Upper lobe of left lung (tissue), 6 donors: ENCODE data around the gene KLHL28. TPM values are rescaled to one million over a fixed set of nuclear protein-coding genes. Genes with fewer than 3 reads are reported as not detected.

Experiments
- ATAC-seq, 2 donors: fragments of 200-7000 bp; cut with Tn5 transposase; one replicate each; pipeline ENCODE4 v1.9.1; 2022; ENCODE audit warnings: mild to moderate bottlenecking in 2 of 2, moderate library complexity in 2 of 2; ENCODE audit not compliant: low FRiP score in 2 of 2
- DNase-seq, 2 donors: peaks; one replicate each; pipeline ENCODE4 v3.0.0-alpha.2; 2019 to 2020
- H3K27ac ChIP-seq, 4 donors: fragments of 200-600 bp; sonication (generic); one replicate each; pipeline ENCODE4 v1.5.1; 2016 to 2019
- H3K27me3 ChIP-seq, 4 donors: fragments of 200-600 bp; sonication (generic); one replicate each; pipeline ENCODE4 v1.5.1; 2017 to 2019
- H3K36me3 ChIP-seq, 4 donors: fragments of 200-600 bp; sonication (generic); one replicate each; pipeline ENCODE4 v1.5.1; 2016 to 2019
- H3K4me1 ChIP-seq, 4 donors: fragments of 200-600 bp; sonication (generic); one replicate each; pipeline ENCODE4 v1.5.1; 2018 to 2019
- H3K4me3 ChIP-seq, 4 donors: fragments of 200-600 bp; sonication (generic); one replicate each; pipeline ENCODE4 v1.5.1; 2017 to 2019; ENCODE audit warnings: mild to moderate bottlenecking in 2 of 4, moderate library complexity in 1 of 4
- H3K9me3 ChIP-seq, 4 donors: fragments of 200-600 bp; sonication (generic); one replicate each; pipeline ENCODE4 v1.5.1; 2018 to 2019
- CTCF ChIP-seq, 6 experiments: fragments of 450-650 bp in 4 of 6; fragments of 200-600 bp in 2 of 6; sonication (generic) in 2 of 6; IDR thresholded peaks; one replicate each; pipeline ENCODE4 v1.5.1; 2016 to 2019; ENCODE audit warnings: antibody characterized with exemption in 6 of 6
- EP300 ChIP-seq, 4 donors: sonication (generic); formaldehyde crosslinking; IDR thresholded peaks; one replicate each; pipeline ENCODE4 v1.5.1; 2017; ENCODE audit warnings: antibody characterized with exemption in 4 of 4, control low read depth in 2 of 4
- POLR2A ChIP-seq, 4 donors: fragments of 450-650 bp; IDR thresholded peaks; one replicate each; pipeline ENCODE4 v1.5.1; 2016 to 2017; ENCODE audit warnings: antibody characterized with exemption in 4 of 4, mild to moderate bottlenecking in 2 of 4
- POLR2AphosphoS5 ChIP-seq, 2 donors: sonication (generic); formaldehyde crosslinking; IDR thresholded peaks; one replicate each; pipeline ENCODE4 v1.5.1; 2017; ENCODE audit warnings: antibody characterized with exemption in 2 of 2
- WGBS, 2 donors: methylation state at CpG; one replicate each; pipeline ENCODE4 v1.1.5; 2017 to 2018; 5-methylcytosine and 5-hydroxymethylcytosine counted together
- total RNA-seq, 6 donors: library from RNA; depleted of rRNA in 4 of 6; stranded (reverse); fragments of >200 nt in 4 of 6; gene quantifications; one replicate each; pipeline versions ENCODE4 v1.1.0 to v1.2.1, GENCODE V29; 2016 to 2021
- donor health status: DM: no; HTN: no; CAD: no; lungs with moderate emphysema.
- donor health status: DM: no; HTN: yes; CAD: no; lungs with severe emphysema.

The KLHL28 gene
- total RNA-seq, 6 donors from 2014 or later: 3.7 to 20.0 (median 12.4) TPM

DNA sequence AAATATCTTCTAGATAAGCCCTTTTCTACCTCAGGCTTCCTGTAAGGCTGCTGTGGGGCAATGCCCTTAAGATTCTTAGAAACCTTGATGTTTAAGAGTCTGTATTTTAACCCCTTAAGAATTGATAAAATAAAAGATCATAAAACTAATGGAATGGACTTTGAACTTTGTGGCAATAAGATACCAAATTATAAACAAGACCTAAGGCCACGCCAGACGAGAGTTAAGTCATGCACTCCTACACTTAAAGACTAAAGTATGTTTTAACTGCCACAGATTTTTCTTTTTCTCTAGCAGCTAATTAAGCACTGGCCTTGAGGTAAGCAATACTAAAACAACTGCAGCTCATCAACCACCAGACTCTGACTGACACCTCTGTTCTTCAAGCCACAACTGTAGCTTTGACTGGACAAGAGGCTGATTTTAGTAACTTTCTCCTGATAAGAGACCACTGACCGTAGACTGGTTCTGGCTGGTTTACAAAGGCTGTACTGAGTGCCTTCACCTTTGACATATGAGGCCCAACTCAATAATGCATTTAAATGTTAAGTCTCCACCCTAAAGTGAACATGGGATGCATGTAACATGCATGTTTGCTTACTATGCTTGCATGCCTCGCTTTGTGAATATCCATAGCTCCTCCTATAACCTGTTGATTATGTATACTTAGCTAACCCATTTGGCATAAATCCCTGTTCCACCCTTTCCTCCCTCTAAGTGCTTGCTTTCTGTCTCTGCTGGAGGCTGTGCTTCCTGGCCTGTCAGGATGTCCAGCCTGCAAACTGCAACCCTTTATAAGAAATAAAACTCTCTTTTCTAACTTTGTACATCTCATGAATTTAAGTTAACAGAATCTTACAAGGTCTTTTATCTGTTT, 71.9 kb downstream of the KLHL28 start:
- DNase-seq: no peak
- H3K4me1 ChIP-seq: peaks cover 0 to 6% (median 4%) of the 10 kb centered on the region in 4 donors
- WGBS, 2 donors: 50 to 57% methylated on average over 4 of the region's 4 CpGs

DNA sequence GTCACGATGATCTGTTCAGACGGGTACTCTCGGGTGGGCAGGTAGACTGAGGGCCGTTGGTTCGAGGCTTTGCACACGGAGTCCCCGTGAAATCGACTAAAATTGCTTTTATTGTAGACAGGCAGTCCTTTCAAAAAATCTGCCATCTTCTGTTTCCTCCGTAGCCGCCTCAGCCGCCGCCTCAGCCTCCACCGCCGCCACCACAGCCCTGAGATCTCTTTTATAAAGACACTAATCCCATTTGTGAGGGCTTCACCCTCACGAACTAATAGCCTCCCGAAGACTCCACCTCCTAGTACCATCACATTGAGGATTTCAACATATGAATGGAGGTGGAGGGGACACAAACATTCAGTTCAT, 74.2 kb downstream of the KLHL28 start:
- 96% methylated on average over 16 of the region's 16 CpGs for WGBS, 2 donors
- Histone ChIP-seq H3K27ac (no peak overlapping the region), H3K4me3 (no peak overlapping the region), H3K9me3 (peaks cover under 1 to 4% (median 3%) of the 10 kb centered on the region in 4 donors), H3K27me3 (no peaks in the 10 kb centered on the region), H3K36me3 (no peaks in the 10 kb centered on the region), H3K4me1 (peaks cover 0 to 6% (median 4%) of the 10 kb centered on the region in 4 donors)
- ATAC-seq (no peak), DNase-seq (peak in 1 of 2 donors; percentile 40)
- TF ChIP-seq POLR2A (IDR thresholded peaks at IDR 0.05) (no peak), EP300 (IDR thresholded peaks at IDR 0.05) (no peak), CTCF (IDR thresholded peaks at IDR 0.05) (no peak), POLR2AphosphoS5 (IDR thresholded peaks at IDR 0.05) (no peak)

More for the DNA sequence above, 71.9 kb downstream of the KLHL28 start:
- Histone ChIP-seq H3K27ac (no peak overlapping the region), H3K27me3 (no peaks in the 10 kb centered on the region), H3K9me3 (no peaks in the 10 kb centered on the region), H3K4me3 (no peak overlapping the region), H3K36me3 (no peaks in the 10 kb centered on the region)
- no peak for ATAC-seq
- TF ChIP-seq CTCF (IDR thresholded peaks at IDR 0.05): no peak
- TF ChIP-seq POLR2A (IDR thresholded peaks at IDR 0.05): no peak
- TF ChIP-seq EP300 (IDR thresholded peaks at IDR 0.05): no peak
- TF ChIP-seq POLR2AphosphoS5 (IDR thresholded peaks at IDR 0.05): no peak

DNA sequence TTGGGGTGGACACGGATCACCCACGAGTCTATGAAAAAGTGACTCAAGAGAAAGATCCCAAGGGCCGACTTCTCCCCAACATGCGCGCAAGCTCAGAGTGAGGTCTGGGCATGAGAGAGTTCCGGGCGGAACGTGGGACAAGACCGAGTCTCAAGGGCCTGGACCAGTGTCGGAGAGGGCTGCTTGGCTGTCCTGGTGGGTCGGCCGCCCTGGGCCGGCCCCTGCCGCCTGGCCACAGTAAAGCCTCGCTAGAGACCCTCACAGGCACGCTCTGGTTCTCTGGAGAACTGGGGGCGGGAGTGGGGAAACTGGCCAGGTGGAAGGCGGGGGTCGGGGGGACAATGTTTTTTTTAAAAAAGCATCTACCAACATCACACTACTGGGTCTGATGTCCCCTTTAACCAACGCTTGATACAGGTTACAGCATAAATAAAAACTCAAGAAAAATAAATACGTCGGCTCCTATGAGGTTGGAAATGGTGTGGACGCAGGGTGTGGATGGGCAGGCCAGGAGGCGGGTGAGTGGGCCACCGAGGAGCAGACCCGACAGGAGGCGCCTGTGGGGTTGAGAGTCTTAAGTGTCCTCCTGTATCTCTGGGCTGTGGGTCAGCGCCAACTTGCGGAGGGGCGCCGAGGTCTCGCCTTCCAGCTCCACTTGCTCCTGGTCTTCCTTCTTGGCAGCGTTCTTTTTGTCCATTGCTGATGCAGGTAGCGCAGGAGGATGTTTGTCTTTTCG, 74.7 kb downstream of the KLHL28 start:
- Histone ChIP-seq H3K4me3 (no peak overlapping the region), H3K9me3 (peaks cover 5 to 10% (median 7%) of the 10 kb centered on the region in 4 donors), H3K27ac (no peak overlapping the region), H3K36me3 (no peaks in the 10 kb centered on the region), H3K27me3 (no peaks in the 10 kb centered on the region), H3K4me1 (peaks cover 0 to 6% (median 4%) of the 10 kb centered on the region in 4 donors)
- ATAC-seq: peak in 1 of 2 donors; percentile 19
- WGBS, 2 donors: 96% methylated on average over 29 to 35 of the region's 35 CpGs
- peak in 1 of 2 donors; percentile 73 for DNase-seq
- TF ChIP-seq POLR2AphosphoS5 (IDR thresholded peaks at IDR 0.05): no peak
- no peak for TF ChIP-seq CTCF (IDR thresholded peaks at IDR 0.05)
- no peak for TF ChIP-seq POLR2A (IDR thresholded peaks at IDR 0.05)
- TF ChIP-seq EP300 (IDR thresholded peaks at IDR 0.05): no peak

- no peaks in the 10 kb centered on the region for H3K36me3 ChIP-seq
These were observed 81.0 kb downstream of the KLHL28 start for GRCh38 chr14:44880791-44881190.

More at GRCh38 chr14:44880791-44881190, 81.0 kb downstream of the KLHL28 start:
- no peak for TF ChIP-seq POLR2A (IDR thresholded peaks at IDR 0.05)
- no peak for TF ChIP-seq EP300 (IDR thresholded peaks at IDR 0.05)
- no peak for TF ChIP-seq CTCF (IDR thresholded peaks at IDR 0.05)
- TF ChIP-seq POLR2AphosphoS5 (IDR thresholded peaks at IDR 0.05): no peak
- no peaks in the 10 kb centered on the region for H3K27me3 ChIP-seq
- DNase-seq (no peak), ATAC-seq (no peak)
- no peaks in the 10 kb centered on the region for H3K4me1 ChIP-seq
- 91 to 96% methylated on average over 2 of the region's 2 CpGs for WGBS, 2 donors
- no peak overlapping the region for H3K27ac ChIP-seq
- peaks cover 9 to 11% (median 10%) of the 10 kb centered on the region in 4 donors for H3K9me3 ChIP-seq
- H3K4me3 ChIP-seq: no peak overlapping the region

Other genes starting within 250 kb of the KLHL28 start
- 10 to 100 TPM; 11.3 to 42.3 (median 16.2) TPM for gene TOGARAM1, start 243 bp upstream of the KLHL28 start, total RNA-seq
- gene PRPF39, start 122.2 kb upstream of the KLHL28 start, total RNA-seq: 10 to 100 TPM; 18.8 to 38.1 (median 26.9) TPM
- 10 to 100 TPM; 10.5 to 54.1 (median 27.1) TPM for gene FKBP3, start 172.5 kb upstream of the KLHL28 start, total RNA-seq
- gene FANCM, start 174.0 kb upstream of the KLHL28 start, total RNA-seq: 10 to 100 TPM in 1 of 6 donors, 1 to 10 TPM in 5; 3.3 to 34.6 (median 4.6) TPM